ENCODE results near the gene MSI2.

Gene MSI2

DNA sequence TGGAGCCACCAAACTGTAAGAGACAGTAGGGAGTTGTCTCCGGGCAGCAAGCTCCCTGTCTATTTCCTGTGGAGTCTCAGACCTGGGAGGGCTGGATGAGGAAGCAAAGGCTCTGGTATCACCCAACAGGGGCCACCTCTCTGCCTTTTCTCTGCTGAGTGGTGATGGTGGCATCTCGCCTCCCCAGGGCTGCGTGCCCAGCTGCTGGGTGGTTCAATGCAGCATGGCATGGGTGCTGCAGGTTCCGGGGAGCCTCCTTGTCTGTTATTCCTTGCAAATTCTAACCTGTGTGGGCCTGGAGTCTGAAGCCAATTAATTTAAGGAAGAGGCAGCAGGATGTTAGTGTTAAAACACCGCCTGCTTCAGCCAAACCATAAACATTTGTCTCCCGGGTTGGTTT is 410.6 kb downstream of the MSI2 start:
- Histone ChIP-seq H3K4me1 (ENCODE audit: control insufficient read depth in 2 of 2, insufficient read depth in 1 of 2, low read depth in 1 of 2, low read length in 2 of 2) (peaks cover 24 to 25% of the 10 kb centered on the region in 2 donors), H3K4ac (ENCODE audit: low read length) (no peak overlapping the region), H3K27me3 (ENCODE audit: control insufficient read depth in 3 of 3, insufficient read depth in 3 of 3, low read depth in 1 of 3, low read length in 3 of 3) (no peaks in the 10 kb centered on the region), H2AK5ac (ENCODE audit: low read depth, low read length) (no peak overlapping the region), H4K91ac (ENCODE audit: low read depth, low read length, poor library complexity) (no peak overlapping the region), H3K23ac (ENCODE audit: low read depth, low read length, poor library complexity) (no peak overlapping the region), H3K9me3 (replicated peaks in 1 of 2; ENCODE audit: control insufficient read depth in 2 of 2, insufficient read depth in 1 of 2, low read depth in 1 of 2, low read length in 2 of 2) (peaks cover 0 to 2% of the 10 kb centered on the region in 2 donors), H3K27ac (replicated peaks; ENCODE audit: low read length) (no peak overlapping the region), H2BK5ac (ENCODE audit: low read length) (no peak overlapping the region), H3K79me1 (ENCODE audit: low read depth, low read length) (peaks cover 2% of the 10 kb centered on the region), H3K9ac (ENCODE audit: low read depth, low read length, poor library complexity) (no peak overlapping the region), H2BK120ac (ENCODE audit: low read depth, low read length) (no peak overlapping the region), H4K8ac (ENCODE audit: low read depth, low read length) (no peak overlapping the region), H2AFZ (ENCODE audit: low read length) (no peak overlapping the region), H2BK15ac (ENCODE audit: low read length) (no peak overlapping the region), H3K4me3 (ENCODE audit: low read length in 2 of 2) (no peak overlapping the region), H3K18ac (ENCODE audit: low read length) (no peak overlapping the region), H2BK12ac (ENCODE audit: low read length) (no peak overlapping the region), H3K36me3 (replicated peaks in 1 of 2; ENCODE audit: control insufficient read depth in 2 of 2, insufficient read depth in 2 of 2, low read length in 2 of 2) (peaks cover 0 to 36% of the 10 kb centered on the region in 2 donors), H3K4me2 (ENCODE audit: insufficient read depth, low read length, poor library complexity, severe bottlenecking) (no peak overlapping the region), H3K14ac (ENCODE audit: low read length) (no peak overlapping the region)
- no CpG with 5 or more reads among the region's 6 CpGs for WGBS, 2 donors (ENCODE audit: extremely low coverage in 2 of 2, insufficient read length in 2 of 2, insufficient replicate concordance in 1 of 2)
- no peak for DNase-seq (ENCODE audit: low spot score)

DNA sequence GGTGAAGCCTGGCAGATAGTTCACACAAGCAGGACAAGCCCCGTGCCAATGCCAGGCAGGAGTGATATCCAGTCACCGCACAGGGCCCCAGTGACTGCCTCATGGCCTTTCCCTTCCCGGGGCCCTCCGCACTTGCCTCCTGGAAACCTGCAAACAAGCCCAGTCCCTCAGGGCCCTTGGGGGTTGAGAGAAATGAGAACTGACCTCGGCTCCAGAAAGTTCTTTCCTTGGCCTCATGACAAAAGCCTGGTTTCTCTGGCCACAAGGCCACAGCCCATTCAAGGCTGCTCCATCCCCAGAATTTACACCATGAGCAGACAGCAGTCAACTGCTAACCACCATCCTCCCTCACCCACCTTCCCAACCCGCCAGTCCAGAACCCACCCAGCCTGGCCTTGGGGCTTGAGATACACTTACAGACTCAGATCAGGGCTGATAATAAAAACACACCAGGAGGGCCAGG is 411.2 kb downstream of the MSI2 start:
- no peak overlapping the region for H3K4me3 ChIP-seq (ENCODE audit: low read length in 2 of 2)
- H3K36me3 ChIP-seq (replicated peaks in 1 of 2; ENCODE audit: control insufficient read depth in 2 of 2, insufficient read depth in 2 of 2, low read length in 2 of 2) = peaks cover 0 to 40% of the 10 kb centered on the region in 2 donors
- H3K9ac ChIP-seq (ENCODE audit: low read depth, low read length, poor library complexity) = peak overlapping the region; percentile 1
- peaks cover 2% of the 10 kb centered on the region for H3K79me1 ChIP-seq (ENCODE audit: low read depth, low read length)
- H2BK15ac ChIP-seq (ENCODE audit: low read length) = no peak overlapping the region
- H2BK5ac ChIP-seq (ENCODE audit: low read length) = no peak overlapping the region
- no peak overlapping the region for H3K4ac ChIP-seq (ENCODE audit: low read length)
- no peak overlapping the region for H4K8ac ChIP-seq (ENCODE audit: low read depth, low read length)
- DNase-seq (ENCODE audit: low spot score) = no peak
- no peak overlapping the region for H2AK5ac ChIP-seq (ENCODE audit: low read depth, low read length)
- peak overlapping the region; percentile 16 for H3K18ac ChIP-seq (ENCODE audit: low read length)
- no peak overlapping the region for H3K23ac ChIP-seq (ENCODE audit: low read depth, low read length, poor library complexity)
- H4K91ac ChIP-seq (ENCODE audit: low read depth, low read length, poor library complexity) = no peak overlapping the region
- no peaks in the 10 kb centered on the region for H3K27me3 ChIP-seq (ENCODE audit: control insufficient read depth in 3 of 3, insufficient read depth in 3 of 3, low read depth in 1 of 3, low read length in 3 of 3)
- no peak overlapping the region for H2BK12ac ChIP-seq (ENCODE audit: low read length)
- H3K9me3 ChIP-seq (replicated peaks in 1 of 2; ENCODE audit: control insufficient read depth in 2 of 2, insufficient read depth in 1 of 2, low read depth in 1 of 2, low read length in 2 of 2) = peaks cover 0 to 2% of the 10 kb centered on the region in 2 donors
- H3K27ac ChIP-seq (replicated peaks; ENCODE audit: low read length) = no peak overlapping the region
- no peak overlapping the region for H3K4me2 ChIP-seq (ENCODE audit: insufficient read depth, low read length, poor library complexity, severe bottlenecking)
- no peak overlapping the region for H2BK120ac ChIP-seq (ENCODE audit: low read depth, low read length)
- no peak overlapping the region for H3K14ac ChIP-seq (ENCODE audit: low read length)
- no peak overlapping the region for H2AFZ ChIP-seq (ENCODE audit: low read length)
- peaks cover 21 to 22% of the 10 kb centered on the region in 2 donors for H3K4me1 ChIP-seq (ENCODE audit: control insufficient read depth in 2 of 2, insufficient read depth in 1 of 2, low read depth in 1 of 2, low read length in 2 of 2)
- WGBS, 2 donors (ENCODE audit: extremely low coverage in 2 of 2, insufficient read length in 2 of 2, insufficient replicate concordance in 1 of 2) = no CpG with 5 or more reads among the region's 6 CpGs

DNA sequence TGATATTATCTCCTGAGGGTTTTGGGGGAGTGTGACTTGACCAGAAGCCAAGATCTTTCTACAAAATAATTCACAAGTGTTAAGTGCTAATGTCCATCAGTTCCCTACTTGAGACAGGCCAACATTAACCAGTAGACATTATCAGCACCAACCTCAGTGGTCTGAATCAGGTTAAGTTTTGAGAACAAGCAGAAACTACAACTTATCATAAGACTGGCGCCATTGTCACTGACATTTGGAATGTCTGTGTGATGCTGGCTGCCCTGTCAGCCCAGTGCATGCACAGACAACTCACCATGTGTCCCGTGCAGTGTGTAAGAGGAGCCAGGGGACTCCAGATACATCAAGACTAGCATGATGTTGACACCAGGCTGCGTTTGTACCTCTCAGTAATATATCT is 412.0 kb downstream of the MSI2 start:
- H3K36me3 ChIP-seq (replicated peaks in 1 of 2; ENCODE audit: control insufficient read depth in 2 of 2, insufficient read depth in 2 of 2, low read length in 2 of 2) = peaks cover 0 to 46% of the 10 kb centered on the region in 2 donors
- no peak overlapping the region for H2BK12ac ChIP-seq (ENCODE audit: low read length)
- H3K18ac ChIP-seq (ENCODE audit: low read length) = no peak overlapping the region
- peaks cover 18 to 21% of the 10 kb centered on the region in 2 donors for H3K4me1 ChIP-seq (ENCODE audit: control insufficient read depth in 2 of 2, insufficient read depth in 1 of 2, low read depth in 1 of 2, low read length in 2 of 2)
- no peak overlapping the region for H2BK15ac ChIP-seq (ENCODE audit: low read length)
- H3K4me3 ChIP-seq (ENCODE audit: low read length in 2 of 2) = no peak overlapping the region
- no peak overlapping the region for H2AFZ ChIP-seq (ENCODE audit: low read length)
- no peak overlapping the region for H3K14ac ChIP-seq (ENCODE audit: low read length)
- H2BK120ac ChIP-seq (ENCODE audit: low read depth, low read length) = no peak overlapping the region
- no peak for DNase-seq (ENCODE audit: low spot score)
- H3K79me1 ChIP-seq (ENCODE audit: low read depth, low read length) = peaks cover 2% of the 10 kb centered on the region
- no peak overlapping the region for H3K27ac ChIP-seq (replicated peaks; ENCODE audit: low read length)
- no peak overlapping the region for H2AK5ac ChIP-seq (ENCODE audit: low read depth, low read length)
- H3K23ac ChIP-seq (ENCODE audit: low read depth, low read length, poor library complexity) = no peak overlapping the region
- no peak overlapping the region for H3K4me2 ChIP-seq (ENCODE audit: insufficient read depth, low read length, poor library complexity, severe bottlenecking)
- H3K9ac ChIP-seq (ENCODE audit: low read depth, low read length, poor library complexity) = no peak overlapping the region
- H3K9me3 ChIP-seq (replicated peaks in 1 of 2; ENCODE audit: control insufficient read depth in 2 of 2, insufficient read depth in 1 of 2, low read depth in 1 of 2, low read length in 2 of 2) = peaks cover 0 to 2% of the 10 kb centered on the region in 2 donors
- H4K91ac ChIP-seq (ENCODE audit: low read depth, low read length, poor library complexity) = no peak overlapping the region
- WGBS, 2 donors (ENCODE audit: extremely low coverage in 2 of 2, insufficient read length in 2 of 2, insufficient replicate concordance in 1 of 2) = no CpG with 5 or more reads among the region's 3 CpGs
- no peak overlapping the region for H2BK5ac ChIP-seq (ENCODE audit: low read length)
- H3K4ac ChIP-seq (ENCODE audit: low read length) = no peak overlapping the region
- H4K8ac ChIP-seq (ENCODE audit: low read depth, low read length) = no peak overlapping the region
- H3K27me3 ChIP-seq (ENCODE audit: control insufficient read depth in 3 of 3, insufficient read depth in 3 of 3, low read depth in 1 of 3, low read length in 3 of 3) = no peaks in the 10 kb centered on the region

DNA sequence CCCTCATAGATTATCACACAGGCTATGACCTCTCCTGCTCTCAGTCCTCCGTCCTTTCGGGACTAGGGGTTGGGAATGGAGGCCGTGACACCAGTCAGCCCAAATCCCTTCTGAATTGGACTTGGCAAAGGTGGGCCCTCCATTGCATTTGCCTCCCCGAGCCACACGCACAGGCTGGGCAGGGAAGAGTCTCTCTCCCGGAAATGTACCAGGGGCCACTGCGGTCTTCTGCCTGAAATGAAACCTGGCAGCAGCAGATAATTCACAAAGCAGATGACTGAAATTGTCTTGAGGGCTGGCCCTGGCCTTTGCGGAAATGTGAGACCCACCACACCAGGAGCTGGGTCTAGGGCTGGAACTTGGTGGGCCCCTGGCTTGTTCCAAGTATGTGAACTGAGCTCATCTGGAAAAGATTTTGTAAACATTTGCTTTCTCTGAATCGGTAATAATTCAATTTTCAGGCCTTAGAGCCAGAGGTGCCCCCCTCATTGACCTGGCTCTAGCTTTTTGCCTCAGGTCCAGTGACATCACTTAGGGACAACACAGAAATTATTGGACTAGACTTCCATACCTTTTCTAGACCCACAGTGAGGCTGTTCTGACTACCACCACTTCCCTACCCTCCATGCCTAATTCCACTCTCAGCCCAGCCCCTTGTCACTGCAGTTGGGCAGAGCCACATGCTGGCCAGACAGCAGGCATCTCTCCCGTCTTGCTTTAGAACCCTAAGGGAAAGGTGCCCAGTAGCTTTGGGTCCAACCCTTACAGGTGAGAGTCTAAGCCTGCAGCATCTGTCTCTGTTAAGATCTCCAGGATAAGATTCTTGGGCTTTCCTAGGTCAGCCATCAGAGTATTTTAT is 413.6 kb downstream of the MSI2 start:
- Histone ChIP-seq H3K9ac (ENCODE audit: low read depth, low read length, poor library complexity) (no peak overlapping the region), H2AK5ac (ENCODE audit: low read depth, low read length) (no peak overlapping the region), H3K27ac (replicated peaks; ENCODE audit: low read length) (no peak overlapping the region), H3K9me3 (replicated peaks in 1 of 2; ENCODE audit: control insufficient read depth in 2 of 2, insufficient read depth in 1 of 2, low read depth in 1 of 2, low read length in 2 of 2) (peaks cover 0 to 2% of the 10 kb centered on the region in 2 donors), H3K4ac (ENCODE audit: low read length) (no peak overlapping the region), H4K91ac (ENCODE audit: low read depth, low read length, poor library complexity) (no peak overlapping the region), H3K36me3 (replicated peaks in 1 of 2; ENCODE audit: control insufficient read depth in 2 of 2, insufficient read depth in 2 of 2, low read length in 2 of 2) (peaks cover 0 to 52% of the 10 kb centered on the region in 2 donors), H3K4me2 (ENCODE audit: insufficient read depth, low read length, poor library complexity, severe bottlenecking) (no peak overlapping the region), H3K4me1 (ENCODE audit: control insufficient read depth in 2 of 2, insufficient read depth in 1 of 2, low read depth in 1 of 2, low read length in 2 of 2) (peaks cover 9 to 10% of the 10 kb centered on the region in 2 donors), H3K23ac (ENCODE audit: low read depth, low read length, poor library complexity) (no peak overlapping the region), H3K18ac (ENCODE audit: low read length) (no peak overlapping the region), H4K8ac (ENCODE audit: low read depth, low read length) (no peak overlapping the region), H3K27me3 (ENCODE audit: control insufficient read depth in 3 of 3, insufficient read depth in 3 of 3, low read depth in 1 of 3, low read length in 3 of 3) (no peaks in the 10 kb centered on the region), H3K14ac (ENCODE audit: low read length) (no peak overlapping the region), H3K79me1 (ENCODE audit: low read depth, low read length) (peaks cover 2% of the 10 kb centered on the region), H3K4me3 (ENCODE audit: low read length in 2 of 2) (no peak overlapping the region), H2BK5ac (ENCODE audit: low read length) (no peak overlapping the region), H2BK12ac (ENCODE audit: low read length) (no peak overlapping the region), H2BK120ac (ENCODE audit: low read depth, low read length) (no peak overlapping the region), H2AFZ (ENCODE audit: low read length) (no peak overlapping the region), H2BK15ac (ENCODE audit: low read length) (no peak overlapping the region)
- DNase-seq (ENCODE audit: low spot score) = no peak
- WGBS, 2 donors (ENCODE audit: extremely low coverage in 2 of 2, insufficient read length in 2 of 2, insufficient replicate concordance in 1 of 2) = no CpG with 5 or more reads among the region's 10 CpGs

All from neuronal stem cell (in vitro differentiated cells).